Kidney tubule cell (primary cell): ENCODE measurements around the gene CERS5.

Source experiments
- DNase-seq: peaks from one replicate; pipeline ENCODE4 v3.0.0-alpha.2; 2018; ENCODE audit warnings: low spot score

Gene CERS5

GRCh38 chr12:50127546-50127945, 39.6 kb downstream of the CERS5 start:
- DNase-seq = no peak

GRCh38 chr12:50123203-50123602, 44.0 kb downstream of the CERS5 start:
- DNase-seq = no peak

- no peak for DNase-seq
Measured at GRCh38 chr12:50121641-50122040, 45.5 kb downstream of the CERS5 start.

GRCh38 chr12:50120953-50121352, 46.2 kb downstream of the CERS5 start:
- DNase-seq = no peak

- DNase-seq = no peak
Measured at GRCh38 chr12:50120521-50120920, 46.6 kb downstream of the CERS5 start.

- DNase-seq = no peak
Measured at GRCh38 chr12:50119387-50119786, 47.8 kb downstream of the CERS5 start.

GRCh38 chr12:50117057-50117622, 50.0 kb downstream of the CERS5 start:
- DNase-seq = no peak

- DNase-seq = peak; percentile 65
Measured at GRCh38 chr12:50112456-50113218, 54.5 kb downstream of the CERS5 start.

- peak; percentile 100 for DNase-seq
Measured at GRCh38 chr12:50111693-50112455, 55.3 kb downstream of the CERS5 start, which contains the start of gene COX14. Gene COX14 (plus strand): TSS chr12:50112236. CDS start chr12:50120044, 7,808 bp downstream.

GRCh38 chr12:50111395-50111692, 55.8 kb downstream of the CERS5 start:
- DNase-seq = no peak

GRCh38 chr12:50110762-50111351, 56.3 kb downstream of the CERS5 start:
- peak; percentile 95 for DNase-seq

- peak; percentile 61 for DNase-seq
Measured at GRCh38 chr12:50110127-50110761, 56.9 kb downstream of the CERS5 start.

GRCh38 chr12:50109319-50109718, 57.9 kb downstream of the CERS5 start:
- no peak for DNase-seq

- DNase-seq = no peak
Measured at GRCh38 chr12:50107416-50108268, 59.5 kb downstream of the CERS5 start.

- no peak for DNase-seq
Measured at GRCh38 chr12:50106907-50107306, 60.3 kb downstream of the CERS5 start.

GRCh38 chr12:50105913-50106450, 61.2 kb downstream of the CERS5 start:
- no peak for DNase-seq

GRCh38 chr12:50104417-50105366, 62.5 kb downstream of the CERS5 start:
- DNase-seq = peak; percentile 38

- DNase-seq = peak; percentile 60
Measured at GRCh38 chr12:50103767-50104321, 63.3 kb downstream of the CERS5 start, which contains the start of gene GPD1. Gene GPD1 (plus strand): TSS chr12:50104008. CDS start chr12:50104051, 43 bp downstream.

- no peak for DNase-seq
Measured at GRCh38 chr12:50103351-50103750, 63.8 kb downstream of the CERS5 start.
